ENCODE results near the gene BMP10.

DNA sequence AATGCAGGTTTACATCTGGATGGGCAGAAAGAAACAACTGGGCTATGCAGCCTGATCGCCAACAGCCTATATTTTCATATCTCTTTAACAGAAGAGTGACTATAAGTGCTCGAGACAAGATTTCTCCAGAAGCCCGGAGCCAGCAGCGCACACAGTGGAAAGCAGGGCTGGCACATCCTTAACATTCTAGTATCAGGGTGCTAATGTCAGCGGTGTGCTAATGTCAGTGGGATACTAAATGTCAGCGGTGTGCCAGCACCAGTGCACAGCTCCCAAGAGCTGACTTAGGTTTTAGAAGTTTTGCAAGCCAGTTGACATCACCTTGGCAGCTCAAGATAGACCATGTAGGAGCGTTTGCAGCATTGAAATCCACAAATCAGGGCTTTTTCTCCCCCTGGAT lies 8.3 kb downstream of the BMP10 start:
- no peak for TF ChIP-seq CTCF (IDR thresholded peaks at IDR 0.05; ENCODE audit: low read length)
- TF ChIP-seq EZH2 (IDR thresholded peaks at IDR 0.05; ENCODE audit: borderline replicate concordance, low read length), result no peak
